NCI-H2227 (cell line): ENCODE measurements around the gene CAPZA1.
A peak's percentile ranks its signal among the peaks of the same experiment; 100 is the strongest.

Experiments used
- DNase-seq: peaks from one replicate; lab custom pipeline; 2025; ENCODE audit not compliant: unreplicated experiment; lab: John Stamatoyannopoulos, UW

Gene CAPZA1

DNA sequence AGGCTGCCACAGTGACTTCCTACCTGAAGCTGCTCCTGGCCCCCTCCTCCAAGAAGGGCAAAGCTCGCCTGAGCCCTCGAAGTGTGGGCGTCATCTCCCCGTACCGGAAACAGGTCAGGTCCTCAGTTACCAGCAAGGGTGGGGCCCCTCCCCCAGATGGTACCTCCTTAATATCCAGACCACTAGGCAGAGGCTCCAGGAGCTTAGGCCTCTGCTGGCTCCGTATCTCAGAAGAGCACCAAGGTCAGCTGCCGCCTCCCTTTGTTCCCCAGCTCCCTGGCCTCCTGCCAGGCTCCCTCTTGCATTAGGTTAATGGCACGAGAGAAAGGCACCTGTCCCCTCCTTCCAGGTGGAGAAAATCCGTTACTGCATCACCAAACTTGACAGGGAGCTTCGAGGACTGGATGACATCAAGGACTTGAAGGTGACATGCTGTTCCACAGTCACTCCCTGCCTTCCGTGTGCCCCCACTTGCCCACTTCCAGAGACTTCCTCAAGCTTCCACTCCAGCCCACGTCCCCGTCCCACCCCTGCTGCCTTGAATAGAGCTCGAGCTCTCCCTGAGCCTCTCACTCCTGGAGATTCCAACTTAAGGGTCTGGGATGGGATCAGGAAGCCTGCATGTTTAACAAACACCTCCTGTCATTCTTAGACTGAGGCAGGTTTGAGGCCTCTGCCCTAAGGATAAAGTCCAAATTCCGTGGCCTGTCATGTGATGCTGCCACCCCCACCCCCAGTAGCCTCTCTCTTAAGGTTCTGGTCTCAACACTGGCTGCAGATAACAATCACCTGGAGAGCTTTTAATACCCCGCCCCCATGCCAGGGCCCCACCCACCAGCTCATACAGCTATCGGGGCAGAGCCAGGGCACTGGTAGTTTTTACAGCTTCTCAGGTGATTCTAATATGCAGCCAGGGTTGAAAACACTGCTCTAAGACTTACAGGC lies 79.0 kb downstream of the CAPZA1 start:
- peak; percentile 24 for DNase-seq

DNA sequence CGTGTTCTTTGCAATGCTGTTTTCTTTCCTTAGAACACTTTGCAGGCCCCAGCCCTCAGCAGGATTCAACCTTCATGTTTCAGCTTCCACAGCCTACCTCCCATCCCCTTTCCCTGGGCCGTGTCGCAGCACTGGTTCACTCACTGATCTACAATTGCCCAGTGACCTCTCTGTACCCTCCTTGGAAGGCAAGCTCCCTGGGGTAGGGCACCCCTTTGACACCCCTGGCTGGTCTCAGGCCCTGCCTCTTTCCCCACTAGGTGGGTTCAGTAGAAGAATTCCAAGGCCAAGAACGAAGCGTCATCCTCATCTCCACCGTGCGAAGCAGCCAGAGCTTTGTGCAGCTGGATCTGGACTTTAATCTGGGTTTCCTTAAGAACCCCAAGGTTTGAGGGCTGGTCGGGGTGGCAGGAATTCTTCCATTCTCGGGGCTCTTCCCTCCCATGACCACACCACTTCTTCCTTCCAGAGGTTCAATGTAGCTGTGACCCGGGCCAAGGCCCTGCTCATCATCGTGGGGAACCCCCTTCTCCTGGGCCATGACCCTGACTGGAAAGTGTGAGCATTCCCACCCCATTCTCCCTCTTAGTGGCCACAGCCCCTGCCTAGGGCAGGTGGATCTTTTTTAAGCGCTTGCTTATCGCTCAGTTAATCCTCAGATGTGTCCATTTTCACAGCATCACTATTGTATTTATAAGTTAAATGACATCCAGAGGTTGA lies 80.0 kb downstream of the CAPZA1 start:
- DNase-seq: no peak

DNA sequence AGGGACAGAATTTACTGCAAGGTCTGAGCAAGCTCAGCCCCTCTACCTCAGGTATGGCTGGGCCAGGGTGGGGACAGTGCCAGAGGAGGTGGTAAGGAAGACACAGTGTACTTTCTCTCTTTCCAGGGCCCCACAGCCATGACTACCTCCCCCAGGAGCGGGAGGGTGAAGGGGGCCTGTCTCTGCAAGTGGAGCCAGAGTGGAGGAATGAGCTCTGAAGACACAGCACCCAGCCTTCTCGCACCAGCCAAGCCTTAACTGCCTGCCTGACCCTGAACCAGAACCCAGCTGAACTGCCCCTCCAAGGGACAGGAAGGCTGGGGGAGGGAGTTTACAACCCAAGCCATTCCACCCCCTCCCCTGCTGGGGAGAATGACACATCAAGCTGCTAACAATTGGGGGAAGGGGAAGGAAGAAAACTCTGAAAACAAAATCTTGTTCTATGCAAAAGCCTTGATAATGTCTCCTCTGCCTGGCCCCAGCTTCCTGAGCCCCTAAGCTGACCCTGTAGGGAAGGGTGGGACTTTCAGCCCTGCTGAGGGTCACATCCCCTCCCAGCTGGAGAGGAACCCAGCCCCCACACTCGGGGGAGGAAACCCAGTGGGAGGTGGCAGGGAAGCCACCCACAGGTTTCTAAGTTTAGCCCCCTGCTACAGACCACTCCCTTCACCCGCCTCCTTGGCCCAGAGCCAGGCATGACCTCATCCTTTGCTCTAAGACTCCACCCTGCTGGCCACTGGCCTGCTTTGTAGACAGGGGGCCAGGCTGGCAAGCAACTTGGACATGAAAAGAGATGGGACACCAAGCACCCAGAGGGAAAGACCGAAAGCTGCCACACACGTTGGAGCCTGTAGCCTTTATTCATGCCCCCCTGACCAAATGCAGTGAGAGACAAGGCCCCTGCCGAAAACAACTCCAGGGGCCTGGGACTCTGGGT lies 80.9 kb downstream of the CAPZA1 start:
- DNase-seq: peak; percentile 90

DNA sequence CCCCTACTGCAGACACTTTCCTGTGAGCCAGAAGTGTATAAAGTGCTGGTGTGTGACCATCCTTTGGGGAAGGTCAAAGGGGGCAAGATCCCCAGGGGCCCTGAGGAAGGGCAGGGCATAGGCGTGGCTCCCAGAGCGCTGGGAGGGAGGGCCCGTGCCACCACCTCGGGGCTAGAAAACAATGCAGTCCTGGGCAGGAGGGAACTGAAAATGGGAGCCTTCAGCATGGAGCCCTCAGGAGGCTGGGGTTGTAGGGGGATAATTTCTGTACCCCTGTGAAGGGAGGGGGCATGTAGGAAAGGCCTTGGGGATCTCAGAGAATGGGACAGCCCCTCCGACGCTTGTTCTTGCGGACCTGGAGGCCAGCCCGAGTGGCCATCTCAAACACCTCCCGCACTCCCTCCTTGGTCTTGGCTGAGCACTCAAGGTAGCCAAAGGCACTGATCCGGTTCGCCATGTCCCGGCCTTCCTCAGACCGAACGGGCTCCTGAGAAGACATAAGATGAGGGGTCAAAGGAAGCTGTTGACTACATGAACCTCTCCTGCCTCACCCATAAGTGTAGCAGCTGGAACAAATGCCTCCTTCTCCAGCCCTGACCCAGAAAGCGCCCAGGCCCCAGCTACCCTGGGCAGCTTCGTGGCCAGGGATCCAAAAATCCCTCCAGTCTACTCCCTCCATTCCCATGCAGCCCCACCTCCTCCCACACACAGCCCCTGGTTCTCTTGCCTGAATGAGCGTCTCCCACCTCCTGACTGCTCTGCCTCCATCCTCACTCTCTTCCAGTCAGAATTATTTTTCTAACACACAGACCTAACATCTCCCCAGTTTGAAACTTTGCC lies 81.8 kb downstream of the CAPZA1 start:
- no peak for DNase-seq

DNA sequence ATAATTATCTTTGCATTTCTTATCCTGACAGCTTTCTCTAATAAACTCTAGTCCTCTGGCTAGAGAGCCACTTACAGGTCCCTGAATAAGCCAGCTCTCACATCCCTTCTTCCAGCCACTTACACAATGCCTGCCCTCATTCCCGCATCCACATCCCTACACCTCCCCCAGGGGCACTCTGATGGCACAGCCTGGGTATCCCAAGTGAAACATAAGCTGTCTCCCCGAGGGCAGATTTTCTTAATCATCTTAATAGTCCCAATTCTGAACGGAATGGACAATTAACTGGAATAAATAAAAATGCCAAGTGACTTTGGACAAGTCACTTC lies 82.4 kb downstream of the CAPZA1 start:
- no peak for DNase-seq

DNA sequence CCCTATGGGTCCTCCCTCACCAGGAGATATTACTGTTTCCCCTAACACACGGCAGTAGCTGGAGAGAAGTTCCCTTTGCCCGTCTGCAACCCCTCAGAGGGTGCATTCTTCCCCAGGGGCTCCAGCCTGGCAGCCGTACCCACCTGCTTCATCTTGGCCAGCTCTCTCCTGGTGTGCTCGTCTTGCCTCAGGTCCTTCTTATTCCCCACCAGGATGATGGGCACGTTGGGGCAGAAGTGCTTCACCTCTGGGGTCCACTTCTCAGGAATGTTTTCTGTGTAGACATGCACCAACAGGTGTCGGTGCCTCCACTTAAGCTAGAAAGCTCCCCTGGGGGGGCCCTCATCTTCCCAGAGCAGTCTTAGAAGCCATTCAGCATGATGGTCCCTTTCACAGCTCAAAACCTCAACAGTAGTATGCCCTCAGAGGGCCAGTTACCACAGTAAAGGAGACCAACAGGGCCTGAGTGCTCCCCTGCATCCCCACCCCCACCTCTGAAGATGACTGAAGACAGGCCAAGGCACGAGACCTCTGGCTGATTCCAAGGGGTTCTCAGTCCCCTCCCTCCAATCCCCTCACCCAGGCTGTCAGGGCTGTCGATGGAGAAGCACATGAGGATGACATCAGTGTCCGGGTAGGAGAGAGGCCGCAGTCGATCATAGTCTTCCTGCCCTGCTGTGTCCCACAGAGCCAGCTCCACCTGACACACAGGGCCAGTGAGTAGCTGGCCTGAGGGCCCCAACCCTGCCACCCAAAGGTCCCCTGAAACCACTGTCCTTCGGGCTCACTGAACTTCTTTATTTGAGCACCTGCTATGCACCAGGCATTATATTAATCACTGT lies 83.0 kb downstream of the CAPZA1 start:
- no peak for DNase-seq

DNA sequence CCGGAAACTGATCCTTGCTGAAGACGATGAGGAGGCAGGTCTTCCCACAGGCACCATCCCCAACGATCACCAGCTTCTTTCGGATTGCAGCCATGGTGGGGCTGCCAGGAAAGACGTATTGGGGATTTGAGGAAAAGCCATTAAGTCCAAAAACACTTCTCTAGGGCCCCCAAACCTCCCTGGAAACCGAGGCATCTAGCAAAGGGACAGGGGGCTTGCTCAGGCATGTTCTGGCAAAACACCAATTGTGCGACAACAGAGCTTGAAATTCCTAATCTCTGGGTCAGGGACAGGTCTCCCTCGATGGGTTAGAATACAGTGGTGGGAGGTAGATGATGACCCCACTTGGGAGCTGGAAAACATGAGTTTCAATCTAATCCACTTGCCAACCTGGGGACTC lies 84.1 kb downstream of the CAPZA1 start:
- DNase-seq: no peak

DNA sequence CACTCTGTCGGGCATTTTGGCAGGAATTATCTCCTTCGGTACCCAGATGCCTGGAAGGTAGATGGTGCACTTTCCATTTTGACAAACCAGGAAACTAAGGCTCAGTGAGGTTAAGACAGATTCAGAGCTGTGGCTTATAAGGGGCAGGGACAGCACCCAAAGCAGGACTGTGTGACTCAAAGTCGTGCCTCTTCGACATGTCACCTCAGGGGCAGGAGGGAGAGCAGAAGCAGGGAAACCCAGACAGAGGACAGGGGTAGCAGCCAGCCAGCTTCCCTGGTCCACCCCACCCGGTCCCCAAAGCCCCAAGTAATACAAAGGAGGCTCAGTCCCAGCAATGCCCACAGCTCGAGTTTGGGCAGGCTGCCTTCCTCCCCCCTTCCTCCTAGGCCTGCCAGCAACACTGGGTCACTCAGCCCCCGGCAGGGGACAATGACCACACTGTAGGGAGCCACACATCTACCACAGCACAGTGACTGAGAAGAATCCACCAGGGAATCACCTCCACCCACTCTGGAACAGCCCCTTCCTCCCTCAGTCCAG lies 84.8 kb downstream of the CAPZA1 start:
- no peak for DNase-seq

DNA sequence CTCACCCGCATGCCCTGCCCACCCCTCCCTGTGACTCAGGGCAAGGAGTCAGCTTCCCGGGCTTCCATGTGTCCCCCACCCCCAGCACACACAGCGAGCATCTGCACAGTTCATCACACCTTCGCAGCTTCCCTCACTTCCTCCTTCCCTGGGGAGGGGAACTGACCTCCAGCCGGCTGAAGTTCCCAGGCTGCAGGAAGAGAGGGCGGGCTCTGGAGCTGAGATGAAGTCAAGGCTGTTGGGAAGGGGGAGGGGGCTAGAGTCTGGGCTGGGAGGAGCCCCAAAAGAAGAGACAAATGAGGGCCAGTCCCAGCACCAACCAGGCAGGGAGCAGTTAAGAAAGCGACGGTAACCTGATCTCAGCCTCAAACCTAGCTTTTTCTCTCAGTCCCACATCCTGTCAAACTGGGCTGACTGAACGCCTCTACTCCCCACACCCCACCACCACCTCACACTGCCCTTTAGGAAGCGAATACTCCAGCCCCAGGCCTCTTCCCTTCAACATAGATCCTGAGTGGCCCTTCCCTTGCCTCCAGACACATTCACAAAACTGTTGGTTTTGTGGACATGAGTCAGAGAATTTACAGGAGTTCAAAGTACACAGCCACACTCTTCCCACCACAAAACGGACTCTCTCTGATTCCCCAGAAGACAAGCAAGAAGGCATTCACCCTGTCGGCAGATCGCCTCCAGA lies 85.4 kb downstream of the CAPZA1 start:
- peak; percentile 84 for DNase-seq

DNA sequence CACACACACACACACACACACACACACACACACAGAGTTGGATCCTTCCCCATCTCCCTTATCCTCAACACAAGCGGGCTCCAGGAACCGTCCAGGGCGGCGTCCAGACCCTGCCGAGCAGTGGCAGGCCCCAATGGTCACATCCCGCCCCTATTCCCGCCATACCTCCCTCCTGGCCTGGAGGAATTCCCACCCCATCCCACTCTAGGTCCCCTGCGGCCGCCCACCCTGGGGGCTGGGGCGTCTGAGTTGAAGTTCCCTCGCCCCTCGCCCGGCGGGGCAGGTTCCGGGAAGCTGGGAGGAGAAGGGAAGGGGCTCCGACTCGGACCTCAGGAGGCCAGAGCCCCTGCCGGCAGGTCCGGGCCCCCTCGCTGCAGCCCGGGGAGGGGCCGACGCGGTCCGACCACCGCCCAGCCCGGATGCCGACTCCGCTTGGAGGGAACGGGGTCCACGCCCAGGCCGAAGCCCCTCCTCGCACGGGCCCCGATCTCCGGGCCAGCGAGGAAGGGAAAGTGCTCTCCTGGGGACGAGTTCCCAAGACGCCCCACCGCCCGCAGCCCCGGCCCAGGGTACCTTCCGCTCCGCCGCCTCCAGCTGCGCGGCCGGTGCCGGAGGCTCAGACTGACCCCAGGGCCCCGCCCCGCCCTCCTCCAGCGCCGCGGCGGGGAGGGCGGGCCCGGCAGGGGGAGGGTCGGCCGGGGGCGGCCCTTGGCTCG lies 87.0 kb downstream of the CAPZA1 start, which contains the start of gene RHOC:
Gene RHOC, minus strand, starts transcription at position 623 of the 716 bp plus-strand sequence. CDS start 3,328 bp downstream, outside the sequence.
- DNase-seq: peak; percentile 84

DNA sequence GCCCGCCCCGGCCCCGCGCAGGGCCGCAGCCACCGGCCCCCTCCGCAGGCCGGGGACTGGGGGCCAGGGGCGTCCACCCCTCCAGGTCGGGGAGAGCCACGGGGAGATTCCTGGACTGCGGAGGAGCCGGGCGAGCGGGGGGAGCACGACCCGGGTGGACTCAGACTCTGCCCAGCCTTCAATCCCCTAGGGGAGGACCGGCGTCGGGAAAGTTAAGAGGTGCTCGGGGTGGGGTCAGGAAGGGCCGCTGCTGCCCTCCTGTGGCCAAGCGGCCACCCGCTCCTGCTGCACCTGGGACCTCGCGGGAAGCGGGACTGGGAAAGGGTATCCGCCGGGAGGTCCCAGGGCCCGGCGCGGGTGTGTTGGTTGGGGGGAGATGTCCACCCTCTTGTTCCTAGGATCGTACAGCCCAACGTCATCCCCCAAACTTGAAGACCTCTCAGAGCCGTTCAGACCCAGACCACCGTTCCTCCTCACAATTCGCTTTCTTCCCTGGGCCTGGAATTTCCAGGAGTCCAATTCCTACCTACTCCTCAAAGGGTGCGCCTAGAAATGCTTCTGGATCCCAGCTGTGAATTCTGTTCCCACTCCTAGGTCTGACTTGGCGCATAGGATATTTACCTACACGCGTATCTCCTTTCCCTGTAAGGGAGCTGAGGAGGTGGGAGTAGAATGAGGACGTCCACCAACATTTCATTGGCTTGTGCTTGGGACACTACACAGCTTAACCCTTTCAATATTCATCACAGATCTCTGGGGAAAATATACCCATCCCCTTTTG lies 87.8 kb downstream of the CAPZA1 start:
- peak; percentile 84 for DNase-seq

DNA sequence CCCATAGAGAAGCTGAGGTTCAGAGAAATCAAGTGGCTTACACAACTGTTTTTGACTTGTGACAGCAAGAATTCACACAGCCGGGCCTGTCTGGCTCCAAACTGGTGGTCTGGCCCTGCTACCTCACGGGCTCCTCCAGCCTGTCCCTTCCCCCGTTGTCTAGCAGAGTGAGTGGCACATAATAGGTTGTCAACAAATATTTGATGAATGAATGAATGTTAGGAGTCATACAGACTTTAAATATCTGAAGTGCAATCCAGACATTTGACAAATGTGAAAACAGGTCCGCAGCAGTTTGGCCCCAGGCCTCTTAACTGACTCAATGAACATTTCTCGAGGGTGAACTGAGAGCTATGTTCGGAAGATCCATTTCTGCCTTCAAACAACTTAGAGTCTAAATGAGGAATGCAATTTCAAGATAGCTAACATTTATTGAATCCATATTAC lies 88.4 kb downstream of the CAPZA1 start:
- no peak for DNase-seq

DNA sequence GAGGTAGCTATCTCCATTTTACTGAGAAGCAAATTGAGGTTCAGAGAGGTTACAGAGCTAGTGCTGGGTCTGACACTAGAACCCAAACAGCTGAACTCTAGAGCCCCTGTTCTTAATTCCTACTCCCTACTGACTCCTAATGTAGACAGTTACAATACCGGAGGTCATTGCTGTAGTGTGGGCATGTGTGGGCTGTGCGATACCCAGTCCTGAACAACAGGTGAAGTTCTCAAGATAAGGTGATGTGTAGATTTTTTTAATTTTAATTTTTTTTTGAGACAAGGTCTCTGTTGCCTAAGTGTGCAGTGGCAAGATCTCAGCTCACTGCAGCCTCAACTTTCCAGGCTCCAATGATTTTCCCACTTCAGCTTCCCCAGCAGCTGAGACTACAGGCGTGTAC lies 88.9 kb downstream of the CAPZA1 start:
- DNase-seq: no peak

DNA sequence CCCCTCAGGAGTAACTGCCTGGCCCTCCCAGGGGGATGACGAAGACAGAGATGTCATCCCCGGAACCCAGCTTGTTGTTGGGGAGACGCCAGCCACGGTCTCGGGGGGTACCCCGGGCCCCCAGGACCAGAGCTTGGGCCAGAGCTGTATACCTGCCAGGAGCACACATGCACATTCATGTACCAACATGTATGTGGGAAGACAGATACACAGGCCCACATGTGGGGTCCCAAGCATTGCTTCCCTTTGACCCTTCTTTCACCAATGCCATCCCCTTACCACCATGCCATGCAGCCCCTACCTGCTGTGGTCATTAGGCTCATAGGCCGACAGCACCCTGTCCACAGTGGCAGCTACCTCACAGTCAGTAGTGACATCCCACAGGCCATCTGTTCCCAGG lies 90.5 kb downstream of the CAPZA1 start:
- DNase-seq: no peak

DNA sequence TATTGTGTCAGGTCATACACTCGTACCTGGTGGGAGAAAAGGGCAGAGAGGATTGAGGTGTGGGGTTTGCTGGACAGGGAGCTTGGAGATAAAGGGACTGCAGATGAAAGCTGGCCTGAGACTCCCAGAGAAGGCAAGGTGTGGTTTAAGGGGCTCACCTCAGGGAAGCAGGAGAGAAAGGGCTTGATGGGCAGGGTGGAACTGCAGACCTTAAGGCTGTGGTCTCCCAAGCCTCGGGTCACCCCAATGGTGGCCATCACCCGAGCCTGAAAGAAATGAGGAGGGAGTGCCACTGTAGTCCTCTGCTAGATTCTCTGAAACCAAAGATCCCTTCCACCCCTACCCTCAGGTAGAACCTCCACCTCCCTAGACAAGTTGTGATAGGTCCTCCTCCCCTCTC lies 91.0 kb downstream of the CAPZA1 start:
- no peak for DNase-seq

DNA sequence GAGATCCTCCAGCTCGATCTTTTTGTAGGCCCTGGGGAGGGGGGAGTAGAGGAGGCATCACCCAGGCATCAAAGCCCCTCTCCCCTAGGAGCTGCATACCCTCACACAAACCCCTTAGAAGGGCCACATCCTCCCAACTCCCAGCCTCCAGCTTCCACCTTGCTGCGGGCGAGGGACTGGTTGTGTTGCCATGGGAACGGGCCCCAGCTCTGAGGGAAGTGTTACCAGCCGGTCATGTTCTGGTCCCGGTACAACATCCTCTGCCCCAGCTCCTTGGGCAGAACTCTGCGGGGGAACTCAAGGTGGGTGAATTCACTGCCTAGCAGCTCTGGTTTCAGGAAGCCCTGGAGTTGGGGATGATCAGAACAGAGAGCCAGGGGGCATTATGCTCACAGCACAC lies 91.4 kb downstream of the CAPZA1 start:
- DNase-seq: peak; percentile 18

DNA sequence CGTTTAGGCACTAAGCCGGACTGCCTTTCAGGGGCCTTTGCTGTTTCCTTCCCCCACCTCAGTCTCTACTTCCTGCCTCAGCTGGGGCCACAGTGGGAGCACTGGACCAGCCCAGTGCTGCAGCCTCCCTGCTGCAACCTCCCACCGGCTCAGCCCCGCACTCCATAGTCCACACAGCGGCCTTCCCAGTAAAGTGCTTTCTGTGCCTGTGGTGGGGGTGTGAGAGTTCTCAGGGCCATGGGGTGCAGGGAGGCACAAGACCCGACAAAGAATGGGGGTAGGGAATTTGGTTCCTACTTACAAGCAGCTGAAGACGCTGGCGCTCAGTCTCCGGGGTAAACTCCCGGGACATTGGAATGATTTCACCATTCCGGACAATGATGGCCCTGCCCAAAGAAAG lies 92.0 kb downstream of the CAPZA1 start:
- no peak for DNase-seq
